ENCODE data around the gene CCDC85B. TPM values are rescaled to one million over a fixed set of nuclear protein-coding genes. Genes with fewer than 3 reads are reported as not detected.

The CCDC85B gene
- total and polyA plus RNA-seq, 4 donors: 4.3 to 12.6 (median 6.9) TPM

- no peaks in the 10 kb centered on the region for H3K27me3 ChIP-seq (ENCODE audit: control insufficient read depth in 4 of 4, insufficient read depth in 4 of 4, low read length in 3 of 4)
- 90% methylated on average over 10 of the region's 10 CpGs for WGBS
Observed at GRCh38 chr11:65851811-65852507, 38.5 kb upstream of the CCDC85B start.

DNA sequence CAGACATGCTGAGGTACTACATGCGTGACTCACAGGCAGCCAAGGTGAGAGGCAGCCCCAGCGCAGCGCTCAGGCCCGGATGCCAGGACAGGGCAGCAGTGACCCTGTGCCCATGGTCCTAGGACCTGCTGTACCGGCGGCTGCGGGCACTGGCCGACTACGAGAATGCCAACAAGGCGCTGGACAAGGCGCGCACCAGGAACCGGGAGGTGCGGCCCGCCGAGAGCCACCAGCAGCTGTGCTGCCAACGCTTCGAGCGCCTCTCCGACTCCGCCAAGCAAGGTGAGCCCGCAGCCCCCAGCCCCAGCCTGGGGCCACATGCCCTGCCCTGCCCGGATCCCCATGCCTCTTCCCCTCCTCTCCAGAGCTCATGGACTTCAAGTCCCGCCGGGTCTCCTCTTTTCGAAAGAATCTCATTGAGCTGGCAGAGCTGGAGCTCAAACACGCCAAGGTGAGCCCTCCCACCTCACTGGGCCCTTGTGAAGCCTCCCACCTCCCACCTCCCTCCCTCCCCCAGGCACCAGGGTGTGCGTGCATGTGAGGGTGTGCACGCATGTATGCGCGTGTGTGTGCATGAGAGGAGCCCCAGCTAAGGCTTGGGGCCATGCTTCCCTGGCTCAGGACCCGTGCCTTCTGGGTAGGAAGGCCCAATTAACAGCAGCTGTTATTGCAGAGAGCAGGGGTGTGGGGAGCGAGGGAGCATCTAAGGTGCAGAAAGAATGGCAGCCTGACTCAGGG, 37.8 kb upstream of the CCDC85B start:
- H3K4me3 ChIP-seq (ENCODE audit: low read depth in 1 of 3, low read length in 3 of 3): no peak overlapping the region
- H3K27me3 ChIP-seq (ENCODE audit: control insufficient read depth in 4 of 4, insufficient read depth in 4 of 4, low read length in 3 of 4): no peaks in the 10 kb centered on the region
- peaks cover 13 to 39% (median 20%) of the 10 kb centered on the region in 4 donors for H3K36me3 ChIP-seq (ENCODE audit: control insufficient read depth in 4 of 4, insufficient read depth in 3 of 4, low read depth in 1 of 4, low read length in 3 of 4)
- DNase-seq (ENCODE audit: low spot score): no peak
- TF ChIP-seq TAF1 (conservative IDR thresholded peaks at IDR 0.05) (no peak), FOXA2 (IDR thresholded peaks at IDR 0.05) (no peak), ZBTB33 (IDR thresholded peaks at IDR 0.05) (no peak), FOXA1 (IDR thresholded peaks at IDR 0.05) (no peak), GABPA (IDR thresholded peaks at IDR 0.05 in 1 of 2, conservative IDR thresholded peaks at IDR 0.05 in 1 of 2) (no peak), SP1 (IDR thresholded peaks at IDR 0.05) (no peak), HNF4G (IDR thresholded peaks at IDR 0.05) (no peak), EGR1 (IDR thresholded peaks at IDR 0.05; ENCODE audit: low read depth in 2 of 2) (no peak), JUND (IDR thresholded peaks at IDR 0.05) (no peak), RAD21 (IDR thresholded peaks at IDR 0.05) (no peak), HNF4A (conservative IDR thresholded peaks at IDR 0.05) (no peak)
- no peak overlapping the region for H3K9ac ChIP-seq (ENCODE audit: low read depth in 1 of 2, low read length in 2 of 2)
- 93% methylated on average over 33 of the region's 33 CpGs for WGBS
- H3K4me1 ChIP-seq (ENCODE audit: control insufficient read depth in 4 of 4, insufficient read depth in 4 of 4, low read length in 3 of 4): peaks cover 2 to 19% (median 10%) of the 10 kb centered on the region in 4 donors
- H3K27ac ChIP-seq (ENCODE audit: low read depth in 1 of 2, low read length in 2 of 2): no peak overlapping the region
- H3K9me3 ChIP-seq (ENCODE audit: control insufficient read depth in 4 of 4, low read length in 3 of 4): peaks cover 0 to 7% (median 2%) of the 10 kb centered on the region in 4 donors

More at GRCh38 chr11:65851811-65852507, 38.5 kb upstream of the CCDC85B start:
- Histone ChIP-seq H3K9ac (ENCODE audit: low read depth in 1 of 2, low read length in 2 of 2) (no peak overlapping the region), H3K36me3 (ENCODE audit: control insufficient read depth in 4 of 4, insufficient read depth in 3 of 4, low read depth in 1 of 4, low read length in 3 of 4) (peaks cover 13 to 39% (median 20%) of the 10 kb centered on the region in 4 donors), H3K4me1 (ENCODE audit: control insufficient read depth in 4 of 4, insufficient read depth in 4 of 4, low read length in 3 of 4) (peaks cover 2 to 19% (median 10%) of the 10 kb centered on the region in 4 donors), H3K9me3 (ENCODE audit: control insufficient read depth in 4 of 4, low read length in 3 of 4) (peaks cover 0 to 7% (median 2%) of the 10 kb centered on the region in 4 donors), H3K27ac (ENCODE audit: low read depth in 1 of 2, low read length in 2 of 2) (no peak overlapping the region), H3K4me3 (ENCODE audit: low read depth in 1 of 3, low read length in 3 of 3) (no peak overlapping the region)
- DNase-seq (ENCODE audit: low spot score): no peak
- no peak for TF ChIP-seq ZBTB33 (IDR thresholded peaks at IDR 0.05)
